22Rv1 (cell line): ENCODE measurements around the gene SMPDL3B.
"Not testable (repeated sequence)": the region's sequence is repeated elsewhere in the genome, so short reads cannot be mapped to it uniquely, and the experiment has no call there.

ENCODE experiments used
- H3K27ac ChIP-seq: fragments of 450-650 bp; 2 replicates; pipeline ENCODE4 v1.5.1; 2017
- ZFX ChIP-seq: fragments of 450-650 bp; IDR thresholded peaks from 2 replicates; pipeline ENCODE4 v1.6.1; 2017; ENCODE audit warnings: antibody characterized with exemption, borderline replicate concordance
- TF ChIP-seq, protein P1 (sequence below): fragments of 450-650 bp; IDR thresholded peaks from 2 replicates; pipeline ENCODE4 v1.5.1; 2017; ENCODE audit warnings: mild to moderate bottlenecking

The SMPDL3B gene

DNA sequence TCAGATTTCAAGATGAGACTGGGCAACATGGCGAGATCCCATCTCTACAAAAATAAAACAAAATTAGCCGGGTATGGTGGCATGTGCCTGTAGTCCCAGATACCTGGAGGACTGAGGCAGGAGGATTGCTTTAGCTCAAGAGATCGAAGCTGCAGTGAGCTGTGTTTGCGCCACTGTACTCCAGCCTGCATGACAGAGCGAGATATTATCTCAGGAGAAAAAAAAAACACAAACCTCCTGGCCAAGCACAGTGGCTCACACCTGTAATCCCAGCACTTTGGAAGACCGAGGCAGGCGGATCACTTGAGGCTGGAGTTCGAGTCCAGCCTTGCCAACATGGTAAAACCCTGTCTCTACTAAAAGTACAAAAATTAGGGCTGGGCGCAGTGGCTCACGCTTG, 67.8 kb downstream of the SMPDL3B start:
- no peak overlapping the region for H3K27ac ChIP-seq
- TF ChIP-seq, protein P1, sequence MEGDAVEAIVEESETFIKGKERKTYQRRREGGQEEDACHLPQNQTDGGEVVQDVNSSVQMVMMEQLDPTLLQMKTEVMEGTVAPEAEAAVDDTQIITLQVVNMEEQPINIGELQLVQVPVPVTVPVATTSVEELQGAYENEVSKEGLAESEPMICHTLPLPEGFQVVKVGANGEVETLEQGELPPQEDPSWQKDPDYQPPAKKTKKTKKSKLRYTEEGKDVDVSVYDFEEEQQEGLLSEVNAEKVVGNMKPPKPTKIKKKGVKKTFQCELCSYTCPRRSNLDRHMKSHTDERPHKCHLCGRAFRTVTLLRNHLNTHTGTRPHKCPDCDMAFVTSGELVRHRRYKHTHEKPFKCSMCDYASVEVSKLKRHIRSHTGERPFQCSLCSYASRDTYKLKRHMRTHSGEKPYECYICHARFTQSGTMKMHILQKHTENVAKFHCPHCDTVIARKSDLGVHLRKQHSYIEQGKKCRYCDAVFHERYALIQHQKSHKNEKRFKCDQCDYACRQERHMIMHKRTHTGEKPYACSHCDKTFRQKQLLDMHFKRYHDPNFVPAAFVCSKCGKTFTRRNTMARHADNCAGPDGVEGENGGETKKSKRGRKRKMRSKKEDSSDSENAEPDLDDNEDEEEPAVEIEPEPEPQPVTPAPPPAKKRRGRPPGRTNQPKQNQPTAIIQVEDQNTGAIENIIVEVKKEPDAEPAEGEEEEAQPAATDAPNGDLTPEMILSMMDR, result no peak
- TF ChIP-seq ZFX, result no peak

DNA sequence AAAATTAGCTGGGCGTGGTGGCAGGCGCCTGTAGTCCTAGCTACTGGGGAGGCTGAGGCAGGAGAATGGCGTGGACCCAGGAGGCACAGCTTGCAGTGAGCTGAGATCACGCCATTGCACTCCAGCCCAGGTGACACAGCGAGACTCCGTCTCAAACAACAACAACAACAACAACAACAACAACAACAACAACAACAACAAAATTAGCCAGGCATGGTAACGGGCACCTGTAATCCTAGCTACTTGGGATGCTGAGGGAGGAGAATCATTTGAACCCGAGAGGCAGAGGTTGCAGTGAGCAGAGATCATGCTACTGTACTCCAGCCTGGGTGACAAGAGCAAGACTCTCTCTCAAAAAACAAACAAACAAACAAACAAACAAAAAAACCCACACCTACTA, 68.3 kb downstream of the SMPDL3B start:
- not testable (repeated sequence) for H3K27ac ChIP-seq
